Panc1 (cell line): ENCODE results near the gene PRKG1. TPM values are rescaled to one million over a fixed set of nuclear protein-coding genes. Genes with fewer than 3 reads are reported as not detected.

ENCODE experiments used
- ATAC-seq: fragments of 200-7000 bp; cut with Tn5 transposase; 2 replicates; pipeline ENCODE4 v1.9.1; 2020; ENCODE audit warnings: mild to moderate bottlenecking, moderate library complexity
- BruUV-seq: library from RNA; stranded (reverse); fragments of 400-500 nt; replicated peaks from 2 replicates; lab custom pipeline; 2021; lab: Mats Ljungman, UMichigan
- CTCF ChIA-PET: fragments of 300-600 bp; sonication (Branson Sonifier 250); formaldehyde crosslinking; loops from one replicate; lab custom pipeline; 2022; ENCODE audit warnings: antibody characterized with exemption; lab: Charles Lee
- POLR2A ChIA-PET: fragments of 300-600 bp; sonication (Branson Sonifier 250); formaldehyde crosslinking; loops from one replicate; lab custom pipeline; 2022; ENCODE audit warnings: antibody characterized with exemption; lab: Charles Lee
- DNase-seq: peaks from one replicate; pipeline ENCODE4 v3.0.0-alpha.2; 2010; ENCODE audit warnings: low read depth, low spot score
- H3K27ac ChIP-seq: 2 replicates; pipeline ENCODE4 v1.5.1; 2011; ENCODE audit warnings: mild to moderate bottlenecking, low read length, inconsistent platforms
- H3K27me3 ChIP-seq: fragments of 200-500 bp; sonication (Bioruptor generic); 2 replicates; pipeline ENCODE4 v1.6.0; 2014; ENCODE audit warnings: low read length, inconsistent platforms; ENCODE audit not compliant: control insufficient read depth, insufficient read depth
- H3K36me3 ChIP-seq: fragments of 200-500 bp; sonication (Bioruptor generic); 2 replicates; pipeline ENCODE4 v1.5.1; 2014; ENCODE audit warnings: inconsistent platforms, mild to moderate bottlenecking, low read length, moderate library complexity; ENCODE audit not compliant: control insufficient read depth, insufficient read depth
- H3K4me1 ChIP-seq: 2 replicates; pipeline ENCODE4 v1.5.1; 2011; ENCODE audit warnings: inconsistent platforms, mild to moderate bottlenecking, low read length, moderate library complexity; ENCODE audit not compliant: control insufficient read depth, insufficient read depth
- H3K4me3 ChIP-seq, 2 experiments: 2 replicates each; pipeline ENCODE4 v1.5.1; 2011 to 2012; ENCODE audit warnings: low read depth in 2 of 2, low read length in 2 of 2, mild to moderate bottlenecking in 2 of 2, inconsistent platforms in 1 of 2, moderate library complexity in 1 of 2
- H3K9me3 ChIP-seq: fragments of 200-500 bp; sonication (Bioruptor generic); 2 replicates; pipeline ENCODE4 v1.5.1; 2014; ENCODE audit warnings: low read depth, mild to moderate bottlenecking, inconsistent platforms, low read length, moderate library complexity; ENCODE audit not compliant: control insufficient read depth, insufficient read depth
- POLR2AphosphoS5 ChIP-seq: IDR thresholded peaks from 2 replicates; pipeline ENCODE4 v1.6.1; 2012; ENCODE audit warnings: mild to moderate bottlenecking, low read depth, low read length, moderate library complexity
- SIN3A ChIP-seq: IDR thresholded peaks from 2 replicates; pipeline ENCODE4 v1.6.1; 2012; ENCODE audit warnings: low read depth, mild to moderate bottlenecking, low read length, moderate library complexity, borderline replicate concordance; ENCODE audit not compliant: insufficient read depth
- TCF7L2 ChIP-seq: IDR thresholded peaks from 2 replicates; pipeline ENCODE4 v1.6.1; 2011; ENCODE audit warnings: mild to moderate bottlenecking, low read depth, low read length, inconsistent platforms
- in situ Hi-C: cut with HindIII; loops from 2 replicates; pipeline ENCODE4 v1.10.0; 2016; ENCODE audit warnings: low sequenced_read_pairs, low pct_unique_long_range_greater_than_20kb
- intact Hi-C: fragments of 100-400 bp; cut with micrococcal nuclease; formaldehyde crosslinking; loops from one replicate; pipeline ENCODE4 v1.10.0; 2022; ENCODE audit not compliant: unreplicated experiment
- total RNA-seq: library from RNA; stranded (reverse); gene quantifications from one replicate; pipeline ENCODE4 v1.2.1, GENCODE V29; 2021; ENCODE audit not compliant: unreplicated experiment
- TF ChIP-seq, protein P1 (sequence below), 2 experiments: IDR thresholded peaks; 2 replicates each; pipeline ENCODE4 v1.6.1; 2011 to 2012; ENCODE audit warnings: low read depth in 2 of 2, control low read depth in 1 of 2, low read length in 1 of 2, mild to moderate bottlenecking in 1 of 2, moderate library complexity in 1 of 2; ENCODE audit not compliant: insufficient read depth in 1 of 2
- TF ChIP-seq, protein P2 (sequence below): fragments of 450-650 bp; IDR thresholded peaks from 2 replicates; pipeline ENCODE4 v1.5.1; 2017; ENCODE audit warnings: mild to moderate bottlenecking

The PRKG1 gene
- total RNA-seq, 1 experiment from 2014 or later: 0.92 TPM

DNA sequence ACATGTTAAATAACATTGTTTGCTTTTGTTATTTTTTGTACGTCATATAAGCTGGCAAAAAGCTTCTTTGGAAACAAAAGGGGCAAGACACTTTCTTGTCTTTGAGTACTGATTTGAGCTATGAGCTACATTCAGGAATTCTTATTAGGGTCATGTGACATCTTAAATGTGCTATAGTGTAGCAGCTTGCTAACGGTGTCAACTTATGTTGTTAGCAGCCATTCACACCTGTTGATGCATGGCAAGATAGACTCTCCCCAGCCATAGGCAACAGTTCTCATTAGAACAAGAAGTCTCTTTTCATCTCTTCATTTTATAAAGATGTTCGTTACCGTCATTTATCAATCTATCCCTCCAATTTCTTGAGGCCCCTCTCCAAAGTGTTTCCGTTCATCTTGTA is 411.4 kb downstream of the PRKG1 start:
- CTCF ChIA-PET: no interaction called here
- POLR2A ChIA-PET: no interaction called here

DNA sequence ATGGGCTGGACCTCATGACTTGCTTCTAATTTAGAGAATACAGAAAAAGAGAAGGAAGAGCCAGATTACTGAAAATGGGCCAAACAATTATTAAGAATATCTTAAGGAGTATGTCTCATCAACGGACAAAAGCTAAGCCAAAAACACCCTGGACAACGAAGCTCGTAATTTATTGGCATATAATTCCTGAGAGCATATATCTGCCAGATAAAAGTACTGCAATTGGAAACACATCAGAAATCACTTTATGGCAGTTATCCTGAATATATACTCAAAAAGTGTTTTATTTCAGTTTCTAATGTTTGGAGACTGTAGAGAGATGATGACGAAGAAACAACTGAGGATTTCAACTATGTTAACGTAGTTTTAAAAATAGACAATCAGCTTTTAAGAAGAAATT is 413.3 kb downstream of the PRKG1 start:
- Histone ChIP-seq H3K9me3 (no peaks in the 10 kb centered on the region), H3K4me3 (no peak overlapping the region), H3K27me3 (no peaks in the 10 kb centered on the region), H3K27ac (no peak overlapping the region), H3K4me1 (no peaks in the 10 kb centered on the region), H3K36me3 (no peaks in the 10 kb centered on the region)
- ATAC-seq: no peak
- intact Hi-C loops (no loop called here), in situ Hi-C loops (no loop called here)
- CTCF ChIA-PET: no interaction called here
- POLR2A ChIA-PET: interaction anchor here (0.6 kb wide), 1 partner anchor 974 kb away, joined by 3 read pairs; no protein-coding TSS in a partner anchor
- no TSS peak for BruUV-seq
- TF ChIP-seq TCF7L2 (no peak), POLR2AphosphoS5 (no peak), SIN3A (no peak)
- TF ChIP-seq, protein P1, sequence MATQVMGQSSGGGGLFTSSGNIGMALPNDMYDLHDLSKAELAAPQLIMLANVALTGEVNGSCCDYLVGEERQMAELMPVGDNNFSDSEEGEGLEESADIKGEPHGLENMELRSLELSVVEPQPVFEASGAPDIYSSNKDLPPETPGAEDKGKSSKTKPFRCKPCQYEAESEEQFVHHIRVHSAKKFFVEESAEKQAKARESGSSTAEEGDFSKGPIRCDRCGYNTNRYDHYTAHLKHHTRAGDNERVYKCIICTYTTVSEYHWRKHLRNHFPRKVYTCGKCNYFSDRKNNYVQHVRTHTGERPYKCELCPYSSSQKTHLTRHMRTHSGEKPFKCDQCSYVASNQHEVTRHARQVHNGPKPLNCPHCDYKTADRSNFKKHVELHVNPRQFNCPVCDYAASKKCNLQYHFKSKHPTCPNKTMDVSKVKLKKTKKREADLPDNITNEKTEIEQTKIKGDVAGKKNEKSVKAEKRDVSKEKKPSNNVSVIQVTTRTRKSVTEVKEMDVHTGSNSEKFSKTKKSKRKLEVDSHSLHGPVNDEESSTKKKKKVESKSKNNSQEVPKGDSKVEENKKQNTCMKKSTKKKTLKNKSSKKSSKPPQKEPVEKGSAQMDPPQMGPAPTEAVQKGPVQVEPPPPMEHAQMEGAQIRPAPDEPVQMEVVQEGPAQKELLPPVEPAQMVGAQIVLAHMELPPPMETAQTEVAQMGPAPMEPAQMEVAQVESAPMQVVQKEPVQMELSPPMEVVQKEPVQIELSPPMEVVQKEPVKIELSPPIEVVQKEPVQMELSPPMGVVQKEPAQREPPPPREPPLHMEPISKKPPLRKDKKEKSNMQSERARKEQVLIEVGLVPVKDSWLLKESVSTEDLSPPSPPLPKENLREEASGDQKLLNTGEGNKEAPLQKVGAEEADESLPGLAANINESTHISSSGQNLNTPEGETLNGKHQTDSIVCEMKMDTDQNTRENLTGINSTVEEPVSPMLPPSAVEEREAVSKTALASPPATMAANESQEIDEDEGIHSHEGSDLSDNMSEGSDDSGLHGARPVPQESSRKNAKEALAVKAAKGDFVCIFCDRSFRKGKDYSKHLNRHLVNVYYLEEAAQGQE (IDR thresholded peaks at IDR 0.05; ENCODE audit: insufficient read depth in 1 of 2, low read depth in 2 of 2, low read length in 1 of 2): no peak
- TF ChIP-seq, protein P2, sequence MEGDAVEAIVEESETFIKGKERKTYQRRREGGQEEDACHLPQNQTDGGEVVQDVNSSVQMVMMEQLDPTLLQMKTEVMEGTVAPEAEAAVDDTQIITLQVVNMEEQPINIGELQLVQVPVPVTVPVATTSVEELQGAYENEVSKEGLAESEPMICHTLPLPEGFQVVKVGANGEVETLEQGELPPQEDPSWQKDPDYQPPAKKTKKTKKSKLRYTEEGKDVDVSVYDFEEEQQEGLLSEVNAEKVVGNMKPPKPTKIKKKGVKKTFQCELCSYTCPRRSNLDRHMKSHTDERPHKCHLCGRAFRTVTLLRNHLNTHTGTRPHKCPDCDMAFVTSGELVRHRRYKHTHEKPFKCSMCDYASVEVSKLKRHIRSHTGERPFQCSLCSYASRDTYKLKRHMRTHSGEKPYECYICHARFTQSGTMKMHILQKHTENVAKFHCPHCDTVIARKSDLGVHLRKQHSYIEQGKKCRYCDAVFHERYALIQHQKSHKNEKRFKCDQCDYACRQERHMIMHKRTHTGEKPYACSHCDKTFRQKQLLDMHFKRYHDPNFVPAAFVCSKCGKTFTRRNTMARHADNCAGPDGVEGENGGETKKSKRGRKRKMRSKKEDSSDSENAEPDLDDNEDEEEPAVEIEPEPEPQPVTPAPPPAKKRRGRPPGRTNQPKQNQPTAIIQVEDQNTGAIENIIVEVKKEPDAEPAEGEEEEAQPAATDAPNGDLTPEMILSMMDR: no peak
- no peak for DNase-seq

More for the DNA sequence above, 411.4 kb downstream of the PRKG1 start:
- no TSS peak for BruUV-seq
- no peaks in the 10 kb centered on the region for H3K9me3 ChIP-seq
- intact Hi-C loops (no loop called here), in situ Hi-C loops (no loop called here)
- no peaks in the 10 kb centered on the region for H3K27me3 ChIP-seq
- no peaks in the 10 kb centered on the region for H3K36me3 ChIP-seq
- no peaks in the 10 kb centered on the region for H3K4me1 ChIP-seq
- no peak overlapping the region for H3K27ac ChIP-seq
- no peak for DNase-seq
- H3K4me3 ChIP-seq: no peak overlapping the region
- no peak for TF ChIP-seq TCF7L2
- TF ChIP-seq, protein P1 (IDR thresholded peaks at IDR 0.05; ENCODE audit: insufficient read depth in 1 of 2, low read depth in 2 of 2, low read length in 1 of 2): no peak
- TF ChIP-seq, protein P2: no peak
- no peak for ATAC-seq
